ENCODE measurements around the gene PTPRN2. TPM values are rescaled to one million over a fixed set of nuclear protein-coding genes. Genes with fewer than 3 reads are reported as not detected.

Gene PTPRN2
- total RNA-seq, 1 experiment from 2014 or later = 1.1 TPM

GRCh38 chr7:158283016-158283974 lies 304.3 kb downstream of the PTPRN2 start:
- no peak for ATAC-seq
- H3K27ac ChIP-seq (ENCODE audit: low read length) = no peak overlapping the region
- intact Hi-C loops (cut with micrococcal nuclease; ENCODE audit: unreplicated experiment) = no loop called here
- peaks cover 7% of the 10 kb centered on the region for H3K9me3 ChIP-seq (ENCODE audit: control insufficient read depth, insufficient read depth, low read depth, low read length)
- BruUV-seq (replicated peaks) = no TSS peak
- H3K36me3 ChIP-seq (ENCODE audit: control insufficient read depth, insufficient read depth, low read length) = no peaks in the 10 kb centered on the region
- in situ Hi-C loops (cut with HindIII; ENCODE audit: low pct_unique_long_range_greater_than_20kb, low sequenced_read_pairs) = no loop called here
- ChIA-PET CTCF (no interaction called here), POLR2A (no interaction called here)
- peaks cover 6% of the 10 kb centered on the region; the same call in 1 of the 2 replicates for H3K27me3 ChIP-seq (ENCODE audit: control insufficient read depth, insufficient read depth, low read length)
- no peaks in the 10 kb centered on the region for H3K4me1 ChIP-seq (ENCODE audit: control insufficient read depth, insufficient read depth, low read length)
- H3K4me3 ChIP-seq (ENCODE audit: low read depth in 2 of 2, low read length in 2 of 2) = no peak overlapping the region
- no peak for DNase-seq (ENCODE audit: low read depth, low spot score)
- TF ChIP-seq POLR2AphosphoS5 (IDR thresholded peaks at IDR 0.05; ENCODE audit: low read depth, low read length) = no peak
- TF ChIP-seq TCF7L2 (IDR thresholded peaks at IDR 0.05; ENCODE audit: low read depth, low read length) = no peak
- no peak for TF ChIP-seq CTCF (IDR thresholded peaks at IDR 0.05)
- TF ChIP-seq REST (IDR thresholded peaks at IDR 0.05; ENCODE audit: insufficient read depth in 1 of 2, low read depth in 2 of 2, low read length in 1 of 2) = no peak
- no peak for TF ChIP-seq SIN3A (IDR thresholded peaks at IDR 0.05; ENCODE audit: borderline replicate concordance, insufficient read depth, low read depth, low read length)

GRCh38 chr7:158282461-158283001 lies 305.1 kb downstream of the PTPRN2 start:
- Histone ChIP-seq H3K9me3 (ENCODE audit: control insufficient read depth, insufficient read depth, low read depth, low read length) (peaks cover 7% of the 10 kb centered on the region), H3K27ac (ENCODE audit: low read length) (no peak overlapping the region), H3K4me3 (ENCODE audit: low read depth in 2 of 2, low read length in 2 of 2) (no peak overlapping the region), H3K36me3 (ENCODE audit: control insufficient read depth, insufficient read depth, low read length) (no peaks in the 10 kb centered on the region), H3K27me3 (ENCODE audit: control insufficient read depth, insufficient read depth, low read length) (peaks cover 6% of the 10 kb centered on the region; the same call in 1 of the 2 replicates), H3K4me1 (ENCODE audit: control insufficient read depth, insufficient read depth, low read length) (no peaks in the 10 kb centered on the region)
- in situ Hi-C loops (cut with HindIII; ENCODE audit: low pct_unique_long_range_greater_than_20kb, low sequenced_read_pairs) (no loop called here), intact Hi-C loops (cut with micrococcal nuclease; ENCODE audit: unreplicated experiment) (no loop called here)
- ATAC-seq (no peak), DNase-seq (ENCODE audit: low read depth, low spot score) (no peak)
- CTCF ChIA-PET = no interaction called here
- TF ChIP-seq TCF7L2 (IDR thresholded peaks at IDR 0.05; ENCODE audit: low read depth, low read length) = no peak
- no TSS peak for BruUV-seq (replicated peaks)
- POLR2A ChIA-PET = no interaction called here

GRCh38 chr7:158281441-158281840 lies 306.2 kb downstream of the PTPRN2 start:
- ATAC-seq = no peak
- H3K9me3 ChIP-seq (ENCODE audit: control insufficient read depth, insufficient read depth, low read depth, low read length) = no peaks in the 10 kb centered on the region
- DNase-seq (ENCODE audit: low read depth, low spot score) = no peak
- H3K4me3 ChIP-seq (ENCODE audit: low read depth in 2 of 2, low read length in 2 of 2) = no peak overlapping the region
- in situ Hi-C loops (cut with HindIII; ENCODE audit: low pct_unique_long_range_greater_than_20kb, low sequenced_read_pairs) (no loop called here), intact Hi-C loops (cut with micrococcal nuclease; ENCODE audit: unreplicated experiment) (no loop called here)
- no peak overlapping the region for H3K27ac ChIP-seq (ENCODE audit: low read length)
- TF ChIP-seq TCF7L2 (IDR thresholded peaks at IDR 0.05; ENCODE audit: low read depth, low read length) (no peak), SIN3A (IDR thresholded peaks at IDR 0.05; ENCODE audit: borderline replicate concordance, insufficient read depth, low read depth, low read length) (no peak)
- no TSS peak for BruUV-seq (replicated peaks)
- no peaks in the 10 kb centered on the region for H3K36me3 ChIP-seq (ENCODE audit: control insufficient read depth, insufficient read depth, low read length)
- no peaks in the 10 kb centered on the region; the same call in 1 of the 2 replicates for H3K27me3 ChIP-seq (ENCODE audit: control insufficient read depth, insufficient read depth, low read length)
- no peaks in the 10 kb centered on the region for H3K4me1 ChIP-seq (ENCODE audit: control insufficient read depth, insufficient read depth, low read length)
- ChIA-PET CTCF (no interaction called here), POLR2A (no interaction called here)
